DND-41 (cell line): Measurements from ENCODE around the gene RGS8.

ENCODE experiments used
- ATAC-seq: fragments of 200-7000 bp; cut with Tn5 transposase; 3 replicates; pipeline ENCODE4 v1.9.1; 2021; ENCODE audit warnings: low read depth; ENCODE audit not compliant: insufficient read depth
- DNase-seq: peaks from one replicate; pipeline ENCODE4 v3.0.0-alpha.2; 2020
- H2AFZ ChIP-seq: 2 replicates; pipeline ENCODE4 v1.6.0; 2012; ENCODE audit warnings: low read depth, low read length
- H3K27ac ChIP-seq: 2 replicates; pipeline ENCODE4 v1.5.1; 2012; ENCODE audit warnings: low read length, inconsistent platforms
- H3K27me3 ChIP-seq: fragments of 200-600 bp; sonication (generic); 2 replicates; pipeline ENCODE4 v1.6.0; 2012; ENCODE audit warnings: low read length, mild to moderate bottlenecking, inconsistent platforms; ENCODE audit not compliant: insufficient read depth, poor library complexity
- H3K36me3 ChIP-seq: 2 replicates; pipeline ENCODE4 v1.5.1; 2012; ENCODE audit warnings: low read length, inconsistent platforms; ENCODE audit not compliant: insufficient read depth
- H3K4me1 ChIP-seq: 2 replicates; pipeline ENCODE4 v1.5.1; 2012; ENCODE audit warnings: mild to moderate bottlenecking, low read length; ENCODE audit not compliant: insufficient read depth
- H3K4me2 ChIP-seq: 2 replicates; pipeline ENCODE4 v1.6.0; 2012; ENCODE audit warnings: mild to moderate bottlenecking, moderate library complexity, low read length, inconsistent platforms; ENCODE audit not compliant: insufficient read depth
- H3K4me3 ChIP-seq, 2 experiments: fragments of 200-600 bp in 1 of 2; shearing (Covaris generic) in 1 of 2; 2 replicates each; pipeline ENCODE4 v1.5.1; 2012 to 2016; ENCODE audit warnings: inconsistent platforms in 2 of 2, low read length in 2 of 2, mild to moderate bottlenecking in 2 of 2, low read depth in 1 of 2, moderate library complexity in 1 of 2
- H3K79me2 ChIP-seq: 2 replicates; pipeline ENCODE4 v1.6.0; 2012; ENCODE audit warnings: low read length, inconsistent platforms; ENCODE audit not compliant: insufficient read depth
- H3K9ac ChIP-seq: 2 replicates; pipeline ENCODE4 v1.6.0; 2012; ENCODE audit warnings: low read depth, mild to moderate bottlenecking, inconsistent platforms, low read length, moderate library complexity
- H3K9me3 ChIP-seq: 2 replicates; pipeline ENCODE4 v1.5.1; 2012; ENCODE audit warnings: low read length, moderate library complexity, mild to moderate bottlenecking, inconsistent platforms; ENCODE audit not compliant: insufficient read depth, severe bottlenecking
- H4K20me1 ChIP-seq: 2 replicates; pipeline ENCODE4 v1.6.0; 2012; ENCODE audit warnings: low read length; ENCODE audit not compliant: insufficient read depth
- CTCF ChIP-seq: IDR thresholded peaks from 2 replicates; pipeline ENCODE4 v1.5.1; 2012; ENCODE audit warnings: borderline replicate concordance, low read length, moderate library complexity, mild to moderate bottlenecking; ENCODE audit not compliant: poor library complexity, severe bottlenecking; ENCODE audit errors: extremely low read depth
- EZH2 ChIP-seq: IDR thresholded peaks from 3 replicates; pipeline ENCODE4 v1.6.1; 2012; ENCODE audit warnings: borderline replicate concordance, low read depth, mild to moderate bottlenecking, moderate library complexity, low read length, inconsistent platforms; ENCODE audit not compliant: severe bottlenecking

Gene RGS8

GRCh38 chr1:182653986-182654385, 30.4 kb downstream of the RGS8 start:
- no peaks in the 10 kb centered on the region for H3K9me3 ChIP-seq
- no peak overlapping the region for H3K9ac ChIP-seq
- H3K4me1 ChIP-seq: no peaks in the 10 kb centered on the region
- no peak overlapping the region for H3K27ac ChIP-seq
- no peak overlapping the region for H3K4me3 ChIP-seq
- H4K20me1 ChIP-seq: no peaks in the 10 kb centered on the region
- TF ChIP-seq EZH2: no peak
- TF ChIP-seq CTCF: no peak
- H3K36me3 ChIP-seq: no peaks in the 10 kb centered on the region
- no peak overlapping the region for H3K4me2 ChIP-seq
- no peaks in the 10 kb centered on the region for H3K27me3 ChIP-seq
- DNase-seq (no peak), ATAC-seq (no peak)
- H2AFZ ChIP-seq: no peak overlapping the region
- no peaks in the 10 kb centered on the region for H3K79me2 ChIP-seq

GRCh38 chr1:182652933-182653332, 31.5 kb downstream of the RGS8 start:
- Histone ChIP-seq H3K27me3 (no peaks in the 10 kb centered on the region), H3K79me2 (no peaks in the 10 kb centered on the region), H3K9me3 (no peaks in the 10 kb centered on the region), H3K4me1 (no peaks in the 10 kb centered on the region), H3K4me3 (no peak overlapping the region), H3K27ac (no peak overlapping the region), H3K36me3 (no peaks in the 10 kb centered on the region), H3K4me2 (no peak overlapping the region), H2AFZ (no peak overlapping the region), H3K9ac (no peak overlapping the region), H4K20me1 (no peaks in the 10 kb centered on the region)
- ATAC-seq: no peak
- TF ChIP-seq CTCF: no peak
- no peak for TF ChIP-seq EZH2
- no peak for DNase-seq

- Histone ChIP-seq H3K36me3 (no peaks in the 10 kb centered on the region), H3K9ac (no peak overlapping the region), H3K4me1 (no peaks in the 10 kb centered on the region), H3K79me2 (no peaks in the 10 kb centered on the region), H3K4me2 (no peak overlapping the region), H3K9me3 (no peaks in the 10 kb centered on the region), H2AFZ (no peak overlapping the region), H4K20me1 (no peaks in the 10 kb centered on the region), H3K4me3 (no peak overlapping the region), H3K27ac (no peak overlapping the region), H3K27me3 (no peaks in the 10 kb centered on the region)
- ATAC-seq: no peak
- TF ChIP-seq EZH2: no peak
- no peak for DNase-seq
These were observed 33.1 kb downstream of the RGS8 start for GRCh38 chr1:182651339-182651724.

- Histone ChIP-seq H3K4me1 (no peaks in the 10 kb centered on the region), H3K4me2 (no peak overlapping the region)
These were observed 33.6 kb downstream of the RGS8 start for GRCh38 chr1:182650678-182651338.

More at GRCh38 chr1:182650678-182651338, 33.6 kb downstream of the RGS8 start:
- Histone ChIP-seq H3K27ac (no peak overlapping the region), H3K9ac (no peak overlapping the region), H3K27me3 (no peaks in the 10 kb centered on the region), H3K79me2 (no peaks in the 10 kb centered on the region), H3K9me3 (no peaks in the 10 kb centered on the region), H3K4me3 (no peak overlapping the region), H2AFZ (no peak overlapping the region), H4K20me1 (no peaks in the 10 kb centered on the region), H3K36me3 (no peaks in the 10 kb centered on the region)
- DNase-seq: no peak
- TF ChIP-seq EZH2: no peak
- TF ChIP-seq CTCF: no peak
- ATAC-seq: no peak
